ENCODE data around the gene ZNF683. TPM values are rescaled to one million over a fixed set of nuclear protein-coding genes. Genes with fewer than 3 reads are reported as not detected.

Gene ZNF683
- polyA plus RNA-seq, 1 donor from 2014 or later = not detected

GRCh38 chr1:26401891-26402290 is 29.3 kb upstream of the ZNF683 start:
- no peaks in the 10 kb centered on the region for H3K9me3 ChIP-seq (ENCODE audit: low read length)
- H3K36me3 ChIP-seq (ENCODE audit: insufficient read depth, low read length) = no peaks in the 10 kb centered on the region
- H3K9ac ChIP-seq (ENCODE audit: low read length) = no peak overlapping the region
- no peaks in the 10 kb centered on the region for H3K9me2 ChIP-seq (ENCODE audit: insufficient read depth, low read length)
- no peak overlapping the region for H3K27ac ChIP-seq (ENCODE audit: low read length)
- no peak overlapping the region for H3K4me2 ChIP-seq (ENCODE audit: low read length)
- no peak for TF ChIP-seq MXI1 (conservative IDR thresholded peaks at IDR 0.05; ENCODE audit: poor library complexity, severe bottlenecking)
- no peak for TF ChIP-seq TAF1 (IDR thresholded peaks at IDR 0.05; ENCODE audit: low read depth)
- no peak for TF ChIP-seq CTCF (IDR thresholded peaks at IDR 0.05; ENCODE audit: poor library complexity, severe bottlenecking)
- no peak for TF ChIP-seq EZH2 (IDR thresholded peaks at IDR 0.05; ENCODE audit: borderline replicate concordance, insufficient read depth, low read length, poor library complexity, severe bottlenecking)
- TF ChIP-seq SMC3 (conservative IDR thresholded peaks at IDR 0.05; ENCODE audit: poor library complexity) = no peak
- no peak for TF ChIP-seq EP300 (conservative IDR thresholded peaks at IDR 0.05; ENCODE audit: poor library complexity, severe bottlenecking)
- no peak for TF ChIP-seq POLR2AphosphoS5 (IDR thresholded peaks at IDR 0.05)
- no peak for TF ChIP-seq RAD21 (conservative IDR thresholded peaks at IDR 0.05)
- TF ChIP-seq, protein P1, sequence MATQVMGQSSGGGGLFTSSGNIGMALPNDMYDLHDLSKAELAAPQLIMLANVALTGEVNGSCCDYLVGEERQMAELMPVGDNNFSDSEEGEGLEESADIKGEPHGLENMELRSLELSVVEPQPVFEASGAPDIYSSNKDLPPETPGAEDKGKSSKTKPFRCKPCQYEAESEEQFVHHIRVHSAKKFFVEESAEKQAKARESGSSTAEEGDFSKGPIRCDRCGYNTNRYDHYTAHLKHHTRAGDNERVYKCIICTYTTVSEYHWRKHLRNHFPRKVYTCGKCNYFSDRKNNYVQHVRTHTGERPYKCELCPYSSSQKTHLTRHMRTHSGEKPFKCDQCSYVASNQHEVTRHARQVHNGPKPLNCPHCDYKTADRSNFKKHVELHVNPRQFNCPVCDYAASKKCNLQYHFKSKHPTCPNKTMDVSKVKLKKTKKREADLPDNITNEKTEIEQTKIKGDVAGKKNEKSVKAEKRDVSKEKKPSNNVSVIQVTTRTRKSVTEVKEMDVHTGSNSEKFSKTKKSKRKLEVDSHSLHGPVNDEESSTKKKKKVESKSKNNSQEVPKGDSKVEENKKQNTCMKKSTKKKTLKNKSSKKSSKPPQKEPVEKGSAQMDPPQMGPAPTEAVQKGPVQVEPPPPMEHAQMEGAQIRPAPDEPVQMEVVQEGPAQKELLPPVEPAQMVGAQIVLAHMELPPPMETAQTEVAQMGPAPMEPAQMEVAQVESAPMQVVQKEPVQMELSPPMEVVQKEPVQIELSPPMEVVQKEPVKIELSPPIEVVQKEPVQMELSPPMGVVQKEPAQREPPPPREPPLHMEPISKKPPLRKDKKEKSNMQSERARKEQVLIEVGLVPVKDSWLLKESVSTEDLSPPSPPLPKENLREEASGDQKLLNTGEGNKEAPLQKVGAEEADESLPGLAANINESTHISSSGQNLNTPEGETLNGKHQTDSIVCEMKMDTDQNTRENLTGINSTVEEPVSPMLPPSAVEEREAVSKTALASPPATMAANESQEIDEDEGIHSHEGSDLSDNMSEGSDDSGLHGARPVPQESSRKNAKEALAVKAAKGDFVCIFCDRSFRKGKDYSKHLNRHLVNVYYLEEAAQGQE (IDR thresholded peaks at IDR 0.05; ENCODE audit: borderline replicate concordance) = no peak
- no peaks in the 10 kb centered on the region for H3K79me2 ChIP-seq (replicated peaks; ENCODE audit: insufficient read depth, low read length)
- no peaks in the 10 kb centered on the region for H4K20me1 ChIP-seq (ENCODE audit: insufficient read depth)
- H3K4me3 ChIP-seq (ENCODE audit: low read length) = no peak overlapping the region
- H3F3A ChIP-seq (ENCODE audit: insufficient read depth, low read length, poor library complexity, severe bottlenecking) = no peaks in the 10 kb centered on the region
- H3K27me3 ChIP-seq (ENCODE audit: insufficient read depth, low read depth, low read length) = no peaks in the 10 kb centered on the region
- H2AFZ ChIP-seq (ENCODE audit: low read depth, low read length) = no peak overlapping the region

DNA sequence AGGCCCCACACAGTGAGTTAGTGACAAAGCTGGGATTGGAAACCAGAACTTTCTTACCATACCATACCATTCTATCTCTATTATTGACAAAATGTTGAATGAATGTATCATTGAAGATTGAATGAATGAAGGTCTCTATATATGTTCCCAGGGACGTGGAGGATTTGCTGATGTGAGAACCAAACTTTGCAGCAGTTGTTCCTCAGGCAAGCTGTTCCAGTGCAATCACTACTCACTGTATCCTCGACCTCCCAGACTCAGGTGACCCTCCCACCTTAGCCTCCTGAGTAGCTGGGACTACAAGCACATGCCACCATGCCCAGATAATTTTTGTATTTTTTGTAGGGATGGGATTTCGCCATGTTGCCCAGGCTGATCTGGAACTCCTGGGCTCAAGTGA is 26.5 kb upstream of the ZNF683 start:
- Histone ChIP-seq H2AFZ (ENCODE audit: low read depth, low read length) (no peak overlapping the region), H3F3A (ENCODE audit: insufficient read depth, low read length, poor library complexity, severe bottlenecking) (no peaks in the 10 kb centered on the region), H3K9me3 (ENCODE audit: low read length) (no peaks in the 10 kb centered on the region), H3K4me3 (ENCODE audit: low read length) (no peak overlapping the region), H4K20me1 (ENCODE audit: insufficient read depth) (no peaks in the 10 kb centered on the region), H3K27me3 (ENCODE audit: insufficient read depth, low read depth, low read length) (no peaks in the 10 kb centered on the region), H3K9me2 (ENCODE audit: insufficient read depth, low read length) (no peaks in the 10 kb centered on the region), H3K79me2 (replicated peaks; ENCODE audit: insufficient read depth, low read length) (no peaks in the 10 kb centered on the region), H3K9ac (ENCODE audit: low read length) (no peak overlapping the region), H3K36me3 (ENCODE audit: insufficient read depth, low read length) (no peaks in the 10 kb centered on the region), H3K27ac (ENCODE audit: low read length) (no peak overlapping the region), H3K4me2 (ENCODE audit: low read length) (no peak overlapping the region)
- TF ChIP-seq, protein P1 (IDR thresholded peaks at IDR 0.05; ENCODE audit: borderline replicate concordance) = no peak
- TF ChIP-seq POLR2AphosphoS5 (IDR thresholded peaks at IDR 0.05) = no peak
- TF ChIP-seq SMC3 (conservative IDR thresholded peaks at IDR 0.05; ENCODE audit: poor library complexity) = no peak
- TF ChIP-seq EZH2 (IDR thresholded peaks at IDR 0.05; ENCODE audit: borderline replicate concordance, insufficient read depth, low read length, poor library complexity, severe bottlenecking) = no peak
- no peak for TF ChIP-seq MXI1 (conservative IDR thresholded peaks at IDR 0.05; ENCODE audit: poor library complexity, severe bottlenecking)
- TF ChIP-seq CTCF (IDR thresholded peaks at IDR 0.05; ENCODE audit: poor library complexity, severe bottlenecking) = no peak
- TF ChIP-seq TAF1 (IDR thresholded peaks at IDR 0.05; ENCODE audit: low read depth) = no peak
- TF ChIP-seq EP300 (conservative IDR thresholded peaks at IDR 0.05; ENCODE audit: poor library complexity, severe bottlenecking) = no peak
- no peak for TF ChIP-seq RAD21 (conservative IDR thresholded peaks at IDR 0.05)

Measured in neural cell (in vitro differentiated cells).